Right lobe of liver (tissue), 6 donors: ENCODE data around the gene PPP1R7. TPM values are rescaled to one million over a fixed set of nuclear protein-coding genes. Genes with fewer than 3 reads are reported as not detected.

Source experiments
- ATAC-seq, 4 donors: fragments of 200-7000 bp; cut with Tn5 transposase; one replicate each; pipeline ENCODE4 v1.9.1; 2020; ENCODE audit warnings: mild to moderate bottlenecking in 4 of 4, moderate library complexity in 4 of 4
- DNase-seq, 3 donors: peaks; one replicate each; pipeline ENCODE4 v3.0.0-alpha.2; 2020
- H3K27ac ChIP-seq, 3 donors: fragments of 200-600 bp; one replicate each; pipeline ENCODE4 v1.8.0; 2022
- H3K27me3 ChIP-seq, 2 donors: fragments of 200-600 bp; one replicate each; pipeline ENCODE4 v1.8.0; 2022
- H3K36me3 ChIP-seq, 4 donors: fragments of 200-600 bp; sonication (generic) in 1 of 4; one replicate each; pipeline versions ENCODE4 v1.5.1 to v1.8.0; 2017 to 2022; ENCODE audit warnings: control low read depth in 1 of 4
- H3K4me1 ChIP-seq, 4 donors: fragments of 200-600 bp; sonication (generic) in 1 of 4; one replicate each; pipeline versions ENCODE4 v1.5.1 to v1.8.0; 2017 to 2022; ENCODE audit warnings: control low read depth in 1 of 4
- H3K4me3 ChIP-seq, 3 donors: fragments of 200-600 bp; one replicate each; pipeline ENCODE4 v1.8.0; 2022
- H3K9me3 ChIP-seq, 4 donors: fragments of 200-600 bp; sonication (generic) in 1 of 4; one replicate each; pipeline versions ENCODE4 v1.5.1 to v1.8.0; 2017 to 2022; ENCODE audit warnings: control low read depth in 1 of 4
- POLR2A ChIP-seq: fragments of 450-650 bp; IDR thresholded peaks from one replicate; pipeline ENCODE4 v1.6.1; 2017; ENCODE audit warnings: antibody characterized with exemption, mild to moderate bottlenecking
- WGBS: methylation state at CpG from one replicate; pipeline ENCODE4 v1.1.6; 2018; ENCODE audit warnings: low coverage, low lambda C conversion rate; ENCODE audit not compliant: insufficient coverage; ENCODE audit errors: missing lambda C conversion rate; 5-methylcytosine and 5-hydroxymethylcytosine counted together
- intact Hi-C, 2 donors: fragments of 100-400 bp; cut with DNase I; formaldehyde crosslinking; loops; one replicate each; pipeline versions ENCODE4 v1.11.2 to v1.14.1; 2022
- total RNA-seq, 6 experiments: library from RNA; depleted of rRNA in 2 of 6; stranded (reverse); fragments of >200 nt in 2 of 6; fragmentation: NEBNext Ultra II Directional in 3 of 6; extraction: Animal tissue kit (Norgen Biotek cat#: 25700) in 3 of 6; gene quantifications; one replicate each; pipeline versions ENCODE4 v1.1.0 to v1.2.4, GENCODE V29; 2016 to 2023
- TF ChIP-seq, protein P1 (sequence below), 4 donors: fragments of 200-600 bp in 3 of 4; fragments of 450-650 bp in 1 of 4; IDR thresholded peaks; one replicate each; pipeline versions ENCODE4 v1.5.1 to v1.8.0; 2016 to 2022; ENCODE audit warnings: antibody characterized with exemption in 4 of 4, mild to moderate bottlenecking in 2 of 4
- donor health status: DM: no; HTN: yes; CAD: no.
- donor health status: DM: no; HTN: no; CAD: no.
- donor health status: DM: no; HTN: no; CAD: no.
- donor health status: DM: no; HTN: yes; CAD: no.
- donor health status: DM: no; HTN: yes; CAD: no.

PPP1R7 gene
- total RNA-seq, 6 experiments from 2014 or later, result 27.8 to 35.7 (median 29.5) TPM

DNA sequence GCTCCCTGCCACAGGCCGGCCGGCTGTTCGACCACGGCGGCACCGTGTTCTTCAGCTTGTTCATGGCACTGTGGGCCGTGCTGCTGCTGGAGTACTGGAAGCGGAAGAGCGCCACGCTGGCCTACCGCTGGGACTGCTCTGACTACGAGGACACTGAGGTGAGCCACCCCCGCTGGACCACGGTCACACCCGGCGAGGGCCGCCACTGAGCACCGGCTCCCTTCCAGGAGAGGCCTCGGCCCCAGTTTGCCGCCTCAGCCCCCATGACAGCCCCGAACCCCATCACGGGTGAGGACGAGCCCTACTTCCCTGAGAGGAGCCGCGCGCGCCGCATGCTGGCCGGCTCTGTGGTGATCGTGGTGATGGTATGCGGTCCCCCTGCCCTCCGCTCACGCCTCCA lies 59.0 kb downstream of the PPP1R7 start:
- ATAC-seq (peak in 1 of 4 donors; percentile 6), DNase-seq (no peak)
- intact Hi-C loops, result no loop called here
- no CpG with 5 or more reads among the region's 33 CpGs for WGBS
- TF ChIP-seq, protein P1, sequence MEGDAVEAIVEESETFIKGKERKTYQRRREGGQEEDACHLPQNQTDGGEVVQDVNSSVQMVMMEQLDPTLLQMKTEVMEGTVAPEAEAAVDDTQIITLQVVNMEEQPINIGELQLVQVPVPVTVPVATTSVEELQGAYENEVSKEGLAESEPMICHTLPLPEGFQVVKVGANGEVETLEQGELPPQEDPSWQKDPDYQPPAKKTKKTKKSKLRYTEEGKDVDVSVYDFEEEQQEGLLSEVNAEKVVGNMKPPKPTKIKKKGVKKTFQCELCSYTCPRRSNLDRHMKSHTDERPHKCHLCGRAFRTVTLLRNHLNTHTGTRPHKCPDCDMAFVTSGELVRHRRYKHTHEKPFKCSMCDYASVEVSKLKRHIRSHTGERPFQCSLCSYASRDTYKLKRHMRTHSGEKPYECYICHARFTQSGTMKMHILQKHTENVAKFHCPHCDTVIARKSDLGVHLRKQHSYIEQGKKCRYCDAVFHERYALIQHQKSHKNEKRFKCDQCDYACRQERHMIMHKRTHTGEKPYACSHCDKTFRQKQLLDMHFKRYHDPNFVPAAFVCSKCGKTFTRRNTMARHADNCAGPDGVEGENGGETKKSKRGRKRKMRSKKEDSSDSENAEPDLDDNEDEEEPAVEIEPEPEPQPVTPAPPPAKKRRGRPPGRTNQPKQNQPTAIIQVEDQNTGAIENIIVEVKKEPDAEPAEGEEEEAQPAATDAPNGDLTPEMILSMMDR (IDR thresholded peaks at IDR 0.05), result no peak
- no peak for TF ChIP-seq POLR2A
- H3K27ac ChIP-seq, result no peak overlapping the region
- H3K9me3 ChIP-seq, result no peaks in the 10 kb centered on the region
- no peaks in the 10 kb centered on the region for H3K27me3 ChIP-seq
- peaks cover 0 to 4% (median 0%) of the 10 kb centered on the region in 4 donors for H3K4me1 ChIP-seq
- H3K36me3 ChIP-seq, result no peaks in the 10 kb centered on the region
- H3K4me3 ChIP-seq, result no peak overlapping the region

DNA sequence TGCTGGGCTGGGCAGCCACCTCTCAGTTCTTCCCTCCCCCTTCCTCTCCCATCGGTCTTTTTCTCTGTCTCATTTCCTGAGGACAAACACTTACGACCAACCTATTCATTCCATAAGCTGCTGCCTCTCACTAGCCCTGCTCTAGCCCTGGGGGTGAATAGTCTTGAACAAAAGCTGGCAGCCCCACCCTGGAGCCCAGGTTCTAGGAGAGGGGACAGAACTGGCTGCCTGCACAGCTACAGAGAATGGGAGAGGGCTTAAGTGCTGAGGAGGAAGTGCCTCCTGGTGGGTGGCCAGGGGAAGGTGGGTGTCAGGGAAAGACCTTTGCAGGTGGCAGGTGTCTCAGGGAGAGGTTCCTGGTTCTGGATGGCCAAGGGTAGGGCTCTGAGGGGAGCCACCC lies 61.0 kb downstream of the PPP1R7 start:
- H3K27me3 ChIP-seq, result no peaks in the 10 kb centered on the region
- TF ChIP-seq POLR2A, result no peak
- TF ChIP-seq, protein P1 (IDR thresholded peaks at IDR 0.05), result no peak
- H3K4me1 ChIP-seq, result peaks cover 0 to 4% (median 0%) of the 10 kb centered on the region in 4 donors
- intact Hi-C loops, result no loop called here
- no peaks in the 10 kb centered on the region for H3K9me3 ChIP-seq
- no peak overlapping the region for H3K4me3 ChIP-seq
- WGBS, result no CpG with 5 or more reads among the region's 2 CpGs
- H3K36me3 ChIP-seq, result no peaks in the 10 kb centered on the region
- no peak overlapping the region for H3K27ac ChIP-seq
- no peak for ATAC-seq
- DNase-seq, result no peak

DNA sequence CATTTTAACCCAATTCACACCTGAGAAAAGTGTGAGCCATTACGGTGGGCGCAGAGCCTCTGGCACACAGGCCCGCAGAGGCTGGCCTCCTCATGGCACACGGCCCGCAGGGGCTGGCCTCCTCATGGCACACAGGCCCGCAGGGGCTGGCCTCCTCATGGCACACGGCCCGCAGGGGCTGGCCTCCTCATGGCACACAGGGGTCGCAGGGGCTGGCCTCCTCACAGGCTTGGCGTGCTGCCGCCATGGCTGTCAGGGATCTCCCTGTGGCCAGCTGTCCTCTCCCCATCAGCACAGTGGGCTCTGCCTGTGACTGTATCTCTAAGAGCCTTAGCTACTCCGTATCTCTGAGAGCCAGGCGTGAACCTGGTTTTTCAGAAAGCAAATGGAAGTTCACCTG lies 62.8 kb downstream of the PPP1R7 start:
- intact Hi-C loops, result no loop called here
- 89% methylated on average over 3 of the region's 13 CpGs for WGBS
- H3K27ac ChIP-seq, result no peak overlapping the region
- H3K36me3 ChIP-seq, result no peaks in the 10 kb centered on the region
- TF ChIP-seq, protein P1 (IDR thresholded peaks at IDR 0.05), result no peak
- no peak for TF ChIP-seq POLR2A
- H3K4me1 ChIP-seq, result no peaks in the 10 kb centered on the region
- DNase-seq, result no peak
- H3K4me3 ChIP-seq, result no peak overlapping the region
- ATAC-seq, result no peak
- no peaks in the 10 kb centered on the region for H3K27me3 ChIP-seq
- no peaks in the 10 kb centered on the region for H3K9me3 ChIP-seq

DNA sequence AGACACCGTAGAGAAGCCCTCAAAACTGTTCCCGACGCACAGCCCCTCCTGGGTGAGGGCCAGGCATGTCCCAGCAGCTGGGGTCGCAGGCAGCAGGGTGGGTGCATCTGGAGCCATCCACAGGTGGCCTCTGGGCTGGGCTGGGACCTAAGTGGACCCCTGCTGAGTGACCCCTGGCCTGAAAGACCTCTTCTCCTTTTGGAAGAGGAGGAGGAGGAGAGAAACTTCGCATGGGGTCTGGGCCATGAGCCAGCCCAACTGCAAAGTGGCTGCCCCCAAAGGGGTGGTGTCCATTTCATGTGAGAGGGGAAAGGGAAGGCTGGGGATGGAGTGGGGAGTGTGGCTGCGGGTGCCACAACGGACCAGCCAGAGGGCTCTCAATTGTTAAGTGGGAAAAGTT lies 63.3 kb downstream of the PPP1R7 start:
- Histone ChIP-seq H3K4me3 (no peak overlapping the region), H3K4me1 (peaks cover 0 to 2% (median 0%) of the 10 kb centered on the region in 4 donors), H3K27ac (no peak overlapping the region), H3K9me3 (no peaks in the 10 kb centered on the region), H3K27me3 (no peaks in the 10 kb centered on the region), H3K36me3 (no peaks in the 10 kb centered on the region)
- WGBS, result 82% methylated on average over 3 of the region's 7 CpGs
- intact Hi-C loops, result no loop called here
- TF ChIP-seq POLR2A, result no peak
- TF ChIP-seq, protein P1 (IDR thresholded peaks at IDR 0.05), result no peak
- ATAC-seq (no peak), DNase-seq (no peak)

DNA sequence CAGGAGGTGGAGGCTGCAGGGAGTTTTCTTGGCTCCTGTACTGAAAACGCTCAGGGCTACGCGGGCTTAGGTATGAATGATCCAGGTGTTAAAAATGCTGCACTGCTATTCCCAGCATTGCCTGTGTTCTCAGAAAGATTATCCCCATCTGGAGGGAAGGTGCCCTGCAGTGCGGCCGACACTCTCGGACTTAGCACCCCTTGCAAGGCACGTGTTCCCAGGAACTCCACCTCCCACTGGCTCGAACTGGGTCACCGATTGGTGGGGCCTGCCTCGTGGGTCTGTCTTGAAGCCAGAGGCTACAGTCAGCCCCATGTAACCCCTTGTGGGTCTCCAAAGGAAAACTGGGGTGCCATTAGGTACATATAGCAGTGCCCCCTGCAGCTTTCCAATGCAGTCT lies 63.9 kb downstream of the PPP1R7 start:
- intact Hi-C loops, result no loop called here
- TF ChIP-seq, protein P1 (IDR thresholded peaks at IDR 0.05), result no peak
- no peak for TF ChIP-seq POLR2A
- ATAC-seq (no peak), DNase-seq (no peak)
- Histone ChIP-seq H3K27me3 (no peaks in the 10 kb centered on the region), H3K36me3 (no peaks in the 10 kb centered on the region), H3K9me3 (no peaks in the 10 kb centered on the region), H3K4me1 (peaks cover 0 to 9% (median 0%) of the 10 kb centered on the region in 4 donors), H3K27ac (no peak overlapping the region), H3K4me3 (no peak overlapping the region)
- WGBS, result 53% methylated on average over 4 of the region's 10 CpGs
